ENCODE measurements around the gene XXYLT1.
A peak's percentile ranks its signal among the peaks of the same experiment; 100 is the strongest.

XXYLT1 gene

GRCh38 chr3:195201295-195201694 lies 69.7 kb downstream of the XXYLT1 start:
- Histone ChIP-seq H3K4me1 (ENCODE audit: insufficient read depth, poor library complexity, severe bottlenecking) (peaks cover 28% of the 10 kb centered on the region), H3K36me3 (ENCODE audit: low read depth) (no peaks in the 10 kb centered on the region), H3K27me3 (ENCODE audit: insufficient read depth, poor library complexity, severe bottlenecking) (no peaks in the 10 kb centered on the region), H3K27ac (ENCODE audit: poor library complexity, severe bottlenecking) (no peak overlapping the region), H3K9me3 (ENCODE audit: severe bottlenecking) (no peaks in the 10 kb centered on the region), H3K4me3 (ENCODE audit: severe bottlenecking) (no peak overlapping the region)
- DNase-seq (ENCODE audit: low spot score) (no peak), ATAC-seq (ENCODE audit: low read depth) (no peak)
- no peak for TF ChIP-seq CTCF (IDR thresholded peaks at IDR 0.05; ENCODE audit: poor library complexity, severe bottlenecking)

GRCh38 chr3:195200010-195200822 lies 70.7 kb downstream of the XXYLT1 start:
- no peak for DNase-seq (ENCODE audit: low spot score)
- ATAC-seq (ENCODE audit: low read depth): no peak
- Histone ChIP-seq H3K9me3 (ENCODE audit: severe bottlenecking) (no peaks in the 10 kb centered on the region), H3K36me3 (ENCODE audit: low read depth) (no peaks in the 10 kb centered on the region), H3K4me3 (ENCODE audit: severe bottlenecking) (no peak overlapping the region), H3K4me1 (ENCODE audit: insufficient read depth, poor library complexity, severe bottlenecking) (peaks cover 35% of the 10 kb centered on the region), H3K27me3 (ENCODE audit: insufficient read depth, poor library complexity, severe bottlenecking) (no peaks in the 10 kb centered on the region), H3K27ac (ENCODE audit: poor library complexity, severe bottlenecking) (no peak overlapping the region)
- TF ChIP-seq CTCF (IDR thresholded peaks at IDR 0.05; ENCODE audit: poor library complexity, severe bottlenecking): no peak

GRCh38 chr3:195198426-195199346 lies 72.3 kb downstream of the XXYLT1 start:
- TF ChIP-seq CTCF (IDR thresholded peaks at IDR 0.05; ENCODE audit: poor library complexity, severe bottlenecking): no peak
- H3K4me3 ChIP-seq (ENCODE audit: severe bottlenecking): no peak overlapping the region
- no peak for DNase-seq (ENCODE audit: low spot score)
- no peak for ATAC-seq (ENCODE audit: low read depth)
- peaks cover 45% of the 10 kb centered on the region for H3K4me1 ChIP-seq (ENCODE audit: insufficient read depth, poor library complexity, severe bottlenecking)
- H3K27ac ChIP-seq (ENCODE audit: poor library complexity, severe bottlenecking): peak overlapping the region; percentile 80
- H3K9me3 ChIP-seq (ENCODE audit: severe bottlenecking): no peaks in the 10 kb centered on the region
- H3K27me3 ChIP-seq (ENCODE audit: insufficient read depth, poor library complexity, severe bottlenecking): no peaks in the 10 kb centered on the region
- H3K36me3 ChIP-seq (ENCODE audit: low read depth): no peaks in the 10 kb centered on the region

- DNase-seq (ENCODE audit: low spot score) (no peak), ATAC-seq (ENCODE audit: low read depth) (peak; percentile 91)
- Histone ChIP-seq H3K4me1 (ENCODE audit: insufficient read depth, poor library complexity, severe bottlenecking) (peaks cover 47% of the 10 kb centered on the region), H3K9me3 (ENCODE audit: severe bottlenecking) (no peaks in the 10 kb centered on the region), H3K27ac (ENCODE audit: poor library complexity, severe bottlenecking) (peak overlapping the region; percentile 80), H3K27me3 (ENCODE audit: insufficient read depth, poor library complexity, severe bottlenecking) (no peaks in the 10 kb centered on the region), H3K4me3 (ENCODE audit: severe bottlenecking) (no peak overlapping the region), H3K36me3 (ENCODE audit: low read depth) (no peaks in the 10 kb centered on the region)
- TF ChIP-seq CTCF (IDR thresholded peaks at IDR 0.05; ENCODE audit: poor library complexity, severe bottlenecking): no peak
Measured at GRCh38 chr3:195197765-195198425, 73.1 kb downstream of the XXYLT1 start.

Data from RWPE2 (cell line).